ENCODE results near the gene STK32B. TPM values are rescaled to one million over a fixed set of nuclear protein-coding genes. Genes with fewer than 3 reads are reported as not detected.

The STK32B gene
- total and polyA plus RNA-seq, 2 donors (not counting 3 experiments of a cell fraction or from before 2014, with no cell fraction given): 5.6 to 7.8 TPM

DNA sequence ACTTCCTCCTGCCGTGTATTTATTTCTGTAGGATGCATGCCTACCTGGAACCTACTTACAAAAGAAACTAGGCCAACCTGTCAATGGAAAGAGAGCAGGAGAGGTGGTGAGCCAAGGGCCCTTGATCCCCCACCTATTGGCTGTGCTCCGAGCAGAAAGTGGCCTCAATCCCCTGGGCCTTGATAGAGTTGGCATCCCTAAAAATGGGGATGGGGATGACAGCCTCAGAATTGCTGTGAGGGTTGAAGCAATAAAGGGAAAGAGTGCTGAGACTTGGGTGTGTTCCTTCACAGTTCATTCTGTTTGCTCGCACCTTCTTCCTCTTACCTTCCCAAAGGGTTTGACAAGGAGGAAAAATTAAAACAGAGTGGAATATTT is 314.7 kb downstream of the STK32B start:
- no peak for FAIRE-seq
- Histone ChIP-seq H3K9ac (replicated peaks; ENCODE audit: extremely low read depth, insufficient read depth, low read length) (no peak overlapping the region), H3K36me3 (ENCODE audit: control insufficient read depth in 2 of 2, extremely low read depth in 1 of 2, insufficient read depth in 2 of 2, low read length in 2 of 2) (no peaks in the 10 kb centered on the region), H3K27ac (ENCODE audit: insufficient read depth, low read depth, low read length) (no peak overlapping the region), H3K27me3 (ENCODE audit: control insufficient read depth in 2 of 2, insufficient read depth in 2 of 2, low read length in 2 of 2) (no peaks in the 10 kb centered on the region), H3K9me1 (replicated peaks; ENCODE audit: control insufficient read depth, extremely low read depth, insufficient read depth, low read length) (no peaks in the 10 kb centered on the region), H3K4me1 (ENCODE audit: control insufficient read depth, extremely low read depth, insufficient read depth, low read length) (no peaks in the 10 kb centered on the region), H3K79me2 (ENCODE audit: control insufficient read depth, insufficient read depth, low read length) (no peaks in the 10 kb centered on the region), H3K4me3 (replicated peaks in 1 of 3; ENCODE audit: insufficient read depth in 1 of 3, low read depth in 1 of 3, low read length in 3 of 3) (no peak overlapping the region), H3K9me3 (replicated peaks; ENCODE audit: control insufficient read depth, insufficient read depth, low read length) (no peaks in the 10 kb centered on the region), H3K4me2 (ENCODE audit: insufficient read depth, low read length) (no peak overlapping the region), H2AFZ (ENCODE audit: low read depth, low read length) (no peak overlapping the region), H4K20me1 (replicated peaks; ENCODE audit: control insufficient read depth, extremely low read depth, insufficient read depth, low read length) (no peaks in the 10 kb centered on the region)
- TF ChIP-seq MYC (IDR thresholded peaks at IDR 0.05; ENCODE audit: low read depth, low read length): no peak
- TF ChIP-seq GATA2 (IDR thresholded peaks at IDR 0.05; ENCODE audit: insufficient read depth, insufficient read length, low read depth, low read length): no peak
- TF ChIP-seq, protein P1, sequence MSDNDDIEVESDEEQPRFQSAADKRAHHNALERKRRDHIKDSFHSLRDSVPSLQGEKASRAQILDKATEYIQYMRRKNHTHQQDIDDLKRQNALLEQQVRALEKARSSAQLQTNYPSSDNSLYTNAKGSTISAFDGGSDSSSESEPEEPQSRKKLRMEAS (IDR thresholded peaks at IDR 0.05; ENCODE audit: insufficient read depth, insufficient read length): no peak
- no peak for TF ChIP-seq POLR2AphosphoS5 (IDR thresholded peaks at IDR 0.05; ENCODE audit: insufficient read depth, low read depth, low read length)
- TF ChIP-seq EZH2 (IDR thresholded peaks at IDR 0.05; ENCODE audit: borderline replicate concordance, low read depth, low read length, severe bottlenecking): no peak
- no peak for TF ChIP-seq FOS (IDR thresholded peaks at IDR 0.05; ENCODE audit: borderline replicate concordance, insufficient read depth, low read length)
- TF ChIP-seq POLR2A (IDR thresholded peaks at IDR 0.05; ENCODE audit: low read depth, low read length): no peak
- TF ChIP-seq CTCF (IDR thresholded peaks at IDR 0.05; ENCODE audit: extremely low read depth in 1 of 2, insufficient read depth in 1 of 2, low read depth in 1 of 2, low read length in 2 of 2): no peak
- no peak for TF ChIP-seq JUN (IDR thresholded peaks at IDR 0.05; ENCODE audit: borderline replicate concordance, insufficient read depth, insufficient read length, low read depth)
- DNase-seq (ENCODE audit: low read depth, low spot score): no peak
- BruUV-seq (replicated peaks): no TSS peak
- intact Hi-C loops (cut with micrococcal nuclease): no loop called here
- dilution Hi-C loops (cut with MboI; ENCODE audit: extremely low pct_ligation_motif_present, low sequenced_read_pairs): no loop called here
- POLR2A ChIA-PET: no interaction called here
- CTCF ChIA-PET: interaction anchor here (0.8 to 2.3 kb wide), 2 partner anchors 22 to 34 kb away, joined by 3 to 10 read pairs; no protein-coding TSS in a partner anchor

Data from endothelial cell of umbilical vein (primary cell).